HG02981 (cell line): ENCODE data around the gene HAUS5.
"Not testable (repeated sequence)": the region's sequence is repeated elsewhere in the genome, so short reads cannot be mapped to it uniquely, and the experiment has no call there.

Source experiments
- ATAC-seq: cut with Tn5 transposase; IDR thresholded peaks from one replicate; pipeline ENCODE4 v1.9.1; 2021; ENCODE audit warnings: mild to moderate bottlenecking, moderate library complexity; ENCODE audit not compliant: unreplicated experiment

The HAUS5 gene, protein sequence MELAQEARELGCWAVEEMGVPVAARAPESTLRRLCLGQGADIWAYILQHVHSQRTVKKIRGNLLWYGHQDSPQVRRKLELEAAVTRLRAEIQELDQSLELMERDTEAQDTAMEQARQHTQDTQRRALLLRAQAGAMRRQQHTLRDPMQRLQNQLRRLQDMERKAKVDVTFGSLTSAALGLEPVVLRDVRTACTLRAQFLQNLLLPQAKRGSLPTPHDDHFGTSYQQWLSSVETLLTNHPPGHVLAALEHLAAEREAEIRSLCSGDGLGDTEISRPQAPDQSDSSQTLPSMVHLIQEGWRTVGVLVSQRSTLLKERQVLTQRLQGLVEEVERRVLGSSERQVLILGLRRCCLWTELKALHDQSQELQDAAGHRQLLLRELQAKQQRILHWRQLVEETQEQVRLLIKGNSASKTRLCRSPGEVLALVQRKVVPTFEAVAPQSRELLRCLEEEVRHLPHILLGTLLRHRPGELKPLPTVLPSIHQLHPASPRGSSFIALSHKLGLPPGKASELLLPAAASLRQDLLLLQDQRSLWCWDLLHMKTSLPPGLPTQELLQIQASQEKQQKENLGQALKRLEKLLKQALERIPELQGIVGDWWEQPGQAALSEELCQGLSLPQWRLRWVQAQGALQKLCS

DNA sequence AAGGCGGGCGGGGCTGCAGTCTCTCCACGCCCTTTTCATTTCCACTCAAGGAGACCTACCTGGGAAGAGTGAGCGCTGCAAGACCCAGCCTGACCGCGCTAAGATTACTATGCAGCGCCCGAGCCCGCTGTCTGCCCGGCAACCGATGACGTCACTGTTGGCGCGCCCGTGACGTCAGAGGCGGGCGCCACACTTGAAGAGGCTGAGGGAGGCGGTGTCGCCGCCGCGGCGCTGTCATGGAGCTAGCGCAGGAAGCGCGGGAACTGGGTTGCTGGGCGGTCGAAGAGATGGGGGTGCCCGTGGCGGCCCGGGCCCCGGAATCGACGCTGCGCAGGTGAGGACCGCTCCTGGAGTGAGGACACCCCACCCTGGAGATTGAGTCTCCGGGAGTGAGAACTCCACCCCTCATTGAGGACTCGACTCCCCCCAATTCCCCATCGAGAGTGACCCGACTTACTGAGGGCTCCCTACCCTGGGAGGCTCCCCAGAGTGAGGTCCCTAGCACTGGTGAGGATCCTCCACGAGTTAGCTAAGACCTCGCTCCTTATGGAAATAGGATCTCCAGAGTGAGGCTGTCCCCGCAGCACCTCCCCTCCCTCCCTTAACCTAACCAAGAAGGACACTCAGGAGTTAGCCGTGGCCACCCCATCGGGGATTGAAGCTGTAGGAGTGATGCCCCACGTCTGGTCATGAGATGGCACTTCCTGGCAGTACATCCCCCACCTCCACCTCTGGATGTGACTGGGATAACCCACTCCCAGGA lies at the start of gene HAUS5:
HAUS5 (plus strand) TSS at position 177 of the 763 bp plus-strand sequence; CDS start at position 237, 60 bp downstream.
- ATAC-seq = peak; percentile 72

DNA sequence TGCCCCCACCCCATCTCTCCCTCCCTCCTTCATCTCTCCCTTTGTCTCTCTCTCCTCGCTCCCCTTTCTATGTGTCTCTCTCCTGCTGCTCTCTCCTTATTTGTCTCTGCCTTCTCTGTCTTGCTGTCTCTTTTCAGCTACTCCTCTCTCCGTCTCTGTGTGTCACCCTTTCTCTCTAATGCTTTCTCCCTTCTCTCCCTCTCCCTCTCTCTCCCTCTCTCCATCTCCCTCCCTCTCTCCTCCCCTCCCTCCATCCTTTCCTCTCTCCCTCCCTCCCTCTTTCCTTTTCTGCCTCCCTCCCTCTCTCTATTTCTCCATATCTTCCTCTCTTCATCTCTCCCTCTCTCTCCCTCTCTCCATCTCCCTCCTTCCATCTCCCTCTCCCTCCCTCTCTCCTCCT lies 49.8 kb upstream of the HAUS5 start:
- ATAC-seq = no peak

DNA sequence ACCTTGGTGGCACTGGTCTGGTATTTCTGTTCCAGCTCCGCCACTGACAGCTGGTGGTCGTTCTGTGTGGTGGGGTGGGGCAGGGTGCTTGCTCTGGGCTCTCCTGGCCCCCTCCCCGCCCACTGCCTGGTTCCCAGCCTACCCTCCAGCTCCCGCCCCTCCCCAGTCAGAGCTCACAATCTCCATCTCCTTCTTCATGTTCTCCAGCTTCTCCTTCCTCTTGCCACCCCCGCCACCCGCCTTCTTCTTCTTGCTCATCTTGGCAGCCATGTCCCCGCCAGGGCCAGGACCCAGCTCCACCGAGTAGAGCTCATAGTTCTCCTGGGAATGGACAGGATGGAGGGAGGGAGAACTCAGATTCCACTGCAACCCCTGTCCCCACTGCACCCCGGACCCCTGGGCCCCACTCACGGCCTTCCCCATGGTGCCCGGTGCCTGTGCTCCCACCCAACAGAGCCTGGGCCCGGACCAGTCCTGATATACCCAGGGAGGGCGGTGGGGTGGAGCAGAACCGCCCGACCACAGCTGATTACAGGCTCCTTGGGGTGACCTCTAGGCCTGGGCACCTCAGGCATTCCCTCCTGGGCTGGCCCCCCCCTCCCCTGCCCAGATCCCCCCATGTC lies 49.2 kb upstream of the HAUS5 start, which contains the start of gene ATP4A:
ATP4A (minus strand) TSS at position 452 of the 623 bp plus-strand sequence; CDS start at position 423, 29 bp downstream.
- ATAC-seq = no peak

GRCh38 chr19:35565016-35565856 lies 47.3 kb upstream of the HAUS5 start:
- no peak for ATAC-seq

- ATAC-seq = no peak
These were observed 45.8 kb upstream of the HAUS5 start for GRCh38 chr19:35566738-35567137.

- no peak for ATAC-seq
These were observed 43.2 kb upstream of the HAUS5 start for GRCh38 chr19:35569281-35569781.

GRCh38 chr19:35571406-35571965 lies 41.0 kb upstream of the HAUS5 start:
- ATAC-seq = no peak

DNA sequence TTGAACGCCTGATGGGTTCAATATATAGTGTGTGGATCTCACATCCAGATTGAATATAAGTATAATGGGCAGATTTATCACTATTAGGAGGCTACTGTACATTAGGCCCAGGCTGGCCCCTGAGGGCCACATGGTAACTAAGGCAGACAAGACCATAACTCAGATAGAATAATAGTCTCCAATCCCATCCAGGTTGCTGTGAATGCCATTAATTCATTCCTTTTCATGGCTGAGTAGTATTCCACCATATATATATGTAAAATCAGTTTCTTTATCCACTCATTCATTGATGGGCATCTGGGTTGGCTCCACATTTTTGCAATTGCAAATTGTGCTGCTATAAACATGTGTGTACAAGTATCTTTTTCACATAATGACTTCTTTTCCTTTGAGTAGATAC lies 34.6 kb upstream of the HAUS5 start:
- ATAC-seq = no peak

DNA sequence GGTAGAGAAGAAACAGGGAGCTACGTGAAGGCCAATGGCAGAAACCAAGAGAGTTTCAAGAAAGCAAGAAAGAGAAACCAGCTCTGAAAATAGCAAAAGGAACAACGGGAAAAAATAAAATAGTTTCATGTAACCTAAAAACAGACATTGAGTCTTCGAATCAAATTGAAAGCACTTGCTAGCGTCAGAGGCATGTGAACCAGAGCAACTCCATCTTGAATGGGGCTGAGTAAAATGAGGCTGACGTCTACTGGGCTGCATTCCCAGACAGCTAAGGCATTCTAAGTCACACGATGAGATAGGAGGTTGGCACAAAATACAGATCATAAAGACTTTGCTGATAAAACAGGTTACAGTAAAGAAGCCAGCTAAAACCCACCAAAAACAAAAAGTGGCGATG lies 33.8 kb upstream of the HAUS5 start:
- no peak for ATAC-seq

- no peak for ATAC-seq
These were observed 29.8 kb upstream of the HAUS5 start for GRCh38 chr19:35582760-35583159.

DNA sequence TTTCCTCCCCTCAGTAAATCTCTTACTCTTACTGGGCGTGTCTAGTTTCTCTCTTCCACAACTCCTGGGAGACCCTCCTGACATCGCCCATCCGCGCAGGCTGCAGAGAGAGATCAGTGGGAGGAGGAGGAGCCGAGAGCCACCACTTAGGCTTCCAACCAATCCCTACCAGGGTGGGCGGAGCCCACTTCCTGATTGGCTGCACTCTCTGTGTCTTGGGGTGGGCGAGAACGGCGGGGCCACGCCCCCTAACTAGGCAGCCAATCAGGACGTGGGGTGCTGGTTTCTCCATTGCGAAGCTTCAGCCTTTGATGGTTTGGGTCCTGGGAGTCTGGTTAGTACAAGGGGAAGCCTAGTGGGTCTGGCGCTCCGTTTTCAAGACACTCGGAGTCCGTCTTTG lies 26.7 kb upstream of the HAUS5 start, which contains the start of gene PMIS2:
PMIS2 (plus strand) TSS at position 326 of the 400 bp plus-strand sequence. CDS start 87 bp downstream, outside the sequence.
- no peak for ATAC-seq

GRCh38 chr19:35587321-35587720 lies 25.2 kb upstream of the HAUS5 start:
- no peak for ATAC-seq

- ATAC-seq = no peak
These were observed 21.7 kb upstream of the HAUS5 start for GRCh38 chr19:35590875-35591274.

- ATAC-seq = no peak
These were observed 20.3 kb upstream of the HAUS5 start for GRCh38 chr19:35592226-35592625.

DNA sequence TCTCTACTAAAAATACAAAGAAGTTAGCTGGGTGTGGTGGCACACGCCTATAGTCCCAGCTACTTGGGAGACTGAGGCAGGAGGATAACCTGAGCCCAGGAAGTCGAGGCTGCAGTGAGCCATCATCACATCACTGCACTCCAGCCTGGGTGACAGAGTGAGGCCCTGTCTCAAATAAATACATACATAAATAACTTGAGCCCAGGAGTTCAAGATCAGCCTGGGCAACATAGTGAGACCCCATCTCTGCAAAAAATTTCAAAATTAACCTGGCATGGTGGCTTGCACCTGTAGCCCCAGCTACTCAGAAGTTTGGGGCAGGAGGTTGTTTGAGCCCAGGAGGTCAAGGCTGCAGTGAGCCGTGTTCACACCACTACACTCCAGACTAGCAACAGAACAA lies 17.5 kb upstream of the HAUS5 start:
- not testable (repeated sequence) for ATAC-seq

GRCh38 chr19:35595928-35596327 lies 16.6 kb upstream of the HAUS5 start:
- ATAC-seq = no peak

DNA sequence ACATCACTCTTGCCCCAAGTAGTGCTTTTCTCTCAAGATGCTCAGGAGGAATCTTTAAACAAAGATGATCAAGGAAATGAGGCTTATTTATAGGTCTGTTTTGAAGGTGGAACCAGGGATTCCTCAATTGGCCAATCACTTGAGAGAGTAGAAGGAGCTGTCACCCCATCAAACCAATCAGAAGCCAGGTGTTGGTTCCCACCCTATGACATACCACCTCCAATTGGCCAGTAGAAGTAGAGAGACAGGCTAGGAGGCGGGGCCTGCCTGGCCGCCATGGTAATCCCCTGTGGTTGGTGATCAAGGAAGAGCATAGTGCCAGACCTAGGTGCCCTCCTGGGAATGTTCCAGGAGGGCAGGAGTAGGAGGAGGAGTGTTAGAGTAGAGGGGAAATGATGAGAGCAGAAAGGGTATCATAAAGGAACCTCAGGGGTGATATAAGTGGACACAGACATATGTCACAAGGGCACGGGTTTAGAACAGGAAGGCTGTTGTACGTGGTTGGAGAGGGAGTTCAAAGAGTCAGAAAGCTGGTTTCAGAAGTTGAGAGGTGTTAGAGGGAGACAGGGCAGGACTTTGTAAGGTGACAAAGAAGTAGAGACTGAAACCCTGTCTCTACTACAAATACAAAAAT lies 16.1 kb upstream of the HAUS5 start:
- peak; percentile 61 for ATAC-seq

DNA sequence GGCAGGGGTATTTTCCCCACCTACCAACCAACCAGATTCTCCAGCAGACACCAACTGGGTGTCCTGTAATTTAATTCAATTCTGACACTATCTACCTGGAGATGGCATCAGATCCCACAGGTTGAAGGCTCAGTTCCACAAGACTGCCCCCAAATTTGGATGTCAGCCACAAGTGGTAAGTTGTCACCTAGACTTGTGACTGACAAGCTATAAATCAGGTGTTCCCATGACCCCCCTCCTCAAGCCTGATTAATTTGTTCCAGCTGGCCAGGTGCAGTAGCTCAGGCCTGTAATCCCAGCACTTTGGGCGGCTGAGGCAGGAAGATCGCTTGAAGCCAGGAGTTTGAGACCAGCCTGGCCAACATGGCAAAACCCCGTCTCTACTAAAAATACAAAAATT lies 10.6 kb upstream of the HAUS5 start:
- no peak for ATAC-seq

GRCh38 chr19:35604436-35604835 lies 8.1 kb upstream of the HAUS5 start:
- not testable (repeated sequence) for ATAC-seq
